CD4-positive, alpha-beta T cell (primary cell): ENCODE data around the gene ARMH4. TPM values are rescaled to one million over a fixed set of nuclear protein-coding genes. Genes with fewer than 3 reads are reported as not detected.

Source experiments
- ATAC-seq: fragments of 200-7000 bp; cut with Tn5 transposase; one replicate; pipeline ENCODE4 v1.10.0; 2022; ENCODE audit warnings: mild to moderate bottlenecking; ENCODE audit not compliant: poor library complexity
- CTCF ChIA-PET: fragments of 350-600 bp; sonication (Branson Sonifier 250); formaldehyde crosslinking; loops from one replicate; lab custom pipeline; 2021; ENCODE audit warnings: antibody characterized with exemption, inconsistent platforms; lab: Charles Lee
- POLR2A ChIA-PET: fragments of 350-600 bp; sonication (Branson Sonifier 250); formaldehyde crosslinking; loops from one replicate; lab custom pipeline; 2021; ENCODE audit warnings: antibody characterized with exemption, inconsistent platforms; lab: Charles Lee
- DNase-seq, 14 experiments: peaks; one replicate each; pipeline ENCODE4 v3.0.0-alpha.2; 2013 to 2020; ENCODE audit warnings: mixed read lengths in 2 of 14
- H3K27ac ChIP-seq, 2 donors: one replicate each; pipeline versions ENCODE4 v1.5.1 to v1.7.0; 2013; ENCODE audit warnings: low read length in 2 of 2, low read depth in 1 of 2, mild to moderate bottlenecking in 1 of 2
- H3K27me3 ChIP-seq, 2 experiments: 1 replicate in 1 of 2; 2 replicates in 1 of 2; pipeline versions ENCODE4 v1.6.1 to v1.7.0; 2013; ENCODE audit warnings: low read length in 2 of 2, control low read depth in 1 of 2, mild to moderate bottlenecking in 1 of 2, moderate library complexity in 1 of 2; ENCODE audit not compliant: insufficient read depth in 2 of 2, control insufficient read depth in 1 of 2
- H3K36me3 ChIP-seq: one replicate; pipeline ENCODE4 v1.6.1; 2013; ENCODE audit warnings: low read length, control low read depth; ENCODE audit not compliant: insufficient read depth
- H3K4me1 ChIP-seq: one replicate; pipeline ENCODE4 v1.6.1; 2013; ENCODE audit warnings: low read length, control low read depth; ENCODE audit not compliant: insufficient read depth
- H3K4me3 ChIP-seq: one replicate; pipeline ENCODE4 v1.5.1; 2013; ENCODE audit warnings: mild to moderate bottlenecking, low read length, moderate library complexity
- H3K9me3 ChIP-seq, 2 experiments: 1 replicate in 1 of 2; 2 replicates in 1 of 2; pipeline versions ENCODE4 v1.6.1 to v1.7.0; 2013; ENCODE audit warnings: low read length in 2 of 2, mild to moderate bottlenecking in 2 of 2, control low read depth in 1 of 2, moderate library complexity in 1 of 2; ENCODE audit not compliant: control insufficient read depth in 1 of 2, insufficient read depth in 1 of 2
- H3K27ac Mint-ChIP-seq: one replicate; pipeline ENCODE4 v1.8.0; 2020; ENCODE audit warnings: mixed read lengths
- H3K27me3 Mint-ChIP-seq: one replicate; pipeline ENCODE4 v1.8.0; 2021; ENCODE audit warnings: mixed read lengths
- H3K36me3 Mint-ChIP-seq: one replicate; pipeline ENCODE4 v1.8.0; 2021; ENCODE audit warnings: low read depth, mixed read lengths
- H3K4me1 Mint-ChIP-seq: one replicate; pipeline ENCODE4 v1.8.0; 2021; ENCODE audit warnings: low read depth, mixed read lengths
- H3K4me3 Mint-ChIP-seq: one replicate; pipeline ENCODE4 v1.8.0; 2020; ENCODE audit warnings: mild to moderate bottlenecking, mixed read lengths
- H3K9me3 Mint-ChIP-seq: one replicate; pipeline ENCODE4 v1.8.0; 2020; ENCODE audit warnings: mixed read lengths
- CTCF ChIP-seq: fragments of 200-600 bp; IDR thresholded peaks from one replicate; pipeline ENCODE4 v1.8.0; 2022; ENCODE audit warnings: antibody characterized with exemption, mild to moderate bottlenecking
- intact Hi-C, 2 experiments: fragments of 100-400 bp; cut with DNase I in 1 of 2; cut with micrococcal nuclease in 1 of 2; formaldehyde crosslinking; loops; one replicate each; pipeline versions ENCODE4 v1.15.1 to v1.9.0; 2023 to 2025; cut with DNase I, micrococcal nuclease
- total RNA-seq, 174 experiments: library from RNA in 2 of 174; stranded (reverse) in 2 of 174; gene quantifications; one replicate each; pipeline ENCODE4 v1.2.3 and lab custom pipeline; 2021 to 2026

ARMH4 gene
- total RNA-seq, 2 experiments from 2014 or later: not detected

GRCh38 chr14:58133739-58134138 lies 18.3 kb downstream of the ARMH4 start:
- DNase-seq (no peak), ATAC-seq (no peak)
- H3K4me3 Mint-ChIP-seq: no peak overlapping the region
- ChIA-PET CTCF (no interaction called here), POLR2A (no interaction called here)
- H3K36me3 ChIP-seq: no peaks in the 10 kb centered on the region
- intact Hi-C loops: no loop called here
- H3K9me3 Mint-ChIP-seq: no peaks in the 10 kb centered on the region
- no peaks in the 10 kb centered on the region for H3K36me3 Mint-ChIP-seq
- no peak for TF ChIP-seq CTCF
- H3K27ac Mint-ChIP-seq: no peak overlapping the region
- H3K27ac ChIP-seq: no peak overlapping the region
- no peaks in the 10 kb centered on the region for H3K9me3 ChIP-seq
- H3K27me3 ChIP-seq: no peaks in the 10 kb centered on the region
- no peaks in the 10 kb centered on the region for H3K4me1 Mint-ChIP-seq
- no peak overlapping the region for H3K4me3 ChIP-seq
- no peaks in the 10 kb centered on the region for H3K27me3 Mint-ChIP-seq
- no peaks in the 10 kb centered on the region for H3K4me1 ChIP-seq

DNA sequence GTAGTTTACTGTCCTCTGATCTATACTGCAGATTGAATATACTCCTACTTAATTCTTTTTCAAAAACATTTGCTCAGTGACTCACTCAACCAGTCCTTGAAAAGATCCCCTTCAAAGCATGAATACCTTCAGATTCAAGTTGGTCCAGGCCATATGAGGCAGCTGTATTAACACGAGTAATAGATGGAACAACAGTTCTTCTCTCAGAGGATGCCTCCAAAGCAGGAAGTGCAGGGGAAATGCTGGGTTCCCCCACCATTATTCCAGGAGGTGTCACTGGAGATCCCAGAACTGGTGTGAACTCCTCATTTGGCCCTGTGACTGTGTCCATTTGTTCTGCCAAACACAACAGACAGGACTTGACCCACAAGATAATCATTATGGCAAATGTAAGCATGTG lies 20.6 kb downstream of the ARMH4 start:
- H3K4me3 ChIP-seq: no peak overlapping the region
- DNase-seq: no peak
- POLR2A ChIA-PET: no interaction called here
- Mint-ChIP-seq H3K4me1 (no peaks in the 10 kb centered on the region), H3K4me3 (no peak overlapping the region), H3K9me3 (peaks cover under 1% of the 10 kb centered on the region), H3K36me3 (no peaks in the 10 kb centered on the region), H3K27me3 (no peaks in the 10 kb centered on the region), H3K27ac (no peak overlapping the region)
- H3K27ac ChIP-seq: no peak overlapping the region
- CTCF ChIA-PET: no interaction called here
- no peak for ATAC-seq
- no peaks in the 10 kb centered on the region for H3K4me1 ChIP-seq
- no peaks in the 10 kb centered on the region for H3K36me3 ChIP-seq
- intact Hi-C loops: no loop called here
- no peaks in the 10 kb centered on the region for H3K9me3 ChIP-seq
- TF ChIP-seq CTCF: no peak
- H3K27me3 ChIP-seq: no peaks in the 10 kb centered on the region

DNA sequence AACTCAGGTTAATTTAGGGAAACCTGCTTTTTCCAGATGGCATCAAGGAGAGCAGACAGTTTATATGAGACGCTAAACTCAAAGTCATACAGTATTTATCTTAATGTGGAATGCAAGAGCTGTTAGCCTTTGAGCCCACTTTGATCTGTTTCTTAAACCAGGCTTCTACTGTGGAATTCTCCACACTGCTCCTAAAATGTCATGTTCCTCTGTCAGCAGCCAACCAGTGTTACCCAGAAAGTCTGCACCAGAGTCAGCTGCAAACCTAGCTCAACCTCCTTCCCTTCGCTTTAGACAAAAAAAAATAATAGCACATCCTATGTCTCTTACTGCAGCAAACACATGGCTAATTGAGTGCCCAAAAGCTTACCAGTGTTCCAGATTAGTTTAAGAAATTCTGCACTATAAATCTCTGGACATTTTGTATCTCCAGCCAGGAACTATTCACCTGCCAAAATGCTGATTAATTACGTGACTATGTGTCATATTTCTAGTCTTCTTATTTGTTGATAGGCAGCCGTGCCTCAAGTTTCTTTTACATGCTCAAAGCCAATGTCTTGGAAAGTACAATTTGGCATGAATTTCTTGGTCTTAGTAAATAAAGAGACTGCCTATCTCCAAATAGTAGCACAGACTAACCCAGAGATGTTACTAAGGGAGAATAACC lies 21.8 kb downstream of the ARMH4 start:
- H3K27ac ChIP-seq: no peak overlapping the region
- DNase-seq (no peak), ATAC-seq (no peak)
- H3K27ac Mint-ChIP-seq: no peak overlapping the region
- peaks cover 0 to 8% of the 10 kb centered on the region in 2 experiments for H3K9me3 ChIP-seq
- no peaks in the 10 kb centered on the region for H3K36me3 Mint-ChIP-seq
- ChIA-PET POLR2A (no interaction called here), CTCF (no interaction called here)
- no peak overlapping the region for H3K4me3 Mint-ChIP-seq
- H3K4me1 Mint-ChIP-seq: no peaks in the 10 kb centered on the region
- H3K4me3 ChIP-seq: no peak overlapping the region
- peaks cover 4% of the 10 kb centered on the region for H3K9me3 Mint-ChIP-seq
- H3K4me1 ChIP-seq: no peaks in the 10 kb centered on the region
- H3K36me3 ChIP-seq: no peaks in the 10 kb centered on the region
- H3K27me3 Mint-ChIP-seq: no peaks in the 10 kb centered on the region
- intact Hi-C loops: no loop called here
- no peak for TF ChIP-seq CTCF
- H3K27me3 ChIP-seq: no peaks in the 10 kb centered on the region
